T1000 (cell line): ENCODE data around the gene ATXN3.
A peak's percentile ranks its signal among the peaks of the same experiment; 100 is the strongest.
"Not testable (repeated sequence)": the region's sequence is repeated elsewhere in the genome, so short reads cannot be mapped to it uniquely, and the experiment has no call there.

Experiments used
- DNase-seq: peaks from one replicate; lab custom pipeline; 2025; ENCODE audit warnings: mixed read lengths; lab: John Stamatoyannopoulos, UW

ATXN3 gene

DNA sequence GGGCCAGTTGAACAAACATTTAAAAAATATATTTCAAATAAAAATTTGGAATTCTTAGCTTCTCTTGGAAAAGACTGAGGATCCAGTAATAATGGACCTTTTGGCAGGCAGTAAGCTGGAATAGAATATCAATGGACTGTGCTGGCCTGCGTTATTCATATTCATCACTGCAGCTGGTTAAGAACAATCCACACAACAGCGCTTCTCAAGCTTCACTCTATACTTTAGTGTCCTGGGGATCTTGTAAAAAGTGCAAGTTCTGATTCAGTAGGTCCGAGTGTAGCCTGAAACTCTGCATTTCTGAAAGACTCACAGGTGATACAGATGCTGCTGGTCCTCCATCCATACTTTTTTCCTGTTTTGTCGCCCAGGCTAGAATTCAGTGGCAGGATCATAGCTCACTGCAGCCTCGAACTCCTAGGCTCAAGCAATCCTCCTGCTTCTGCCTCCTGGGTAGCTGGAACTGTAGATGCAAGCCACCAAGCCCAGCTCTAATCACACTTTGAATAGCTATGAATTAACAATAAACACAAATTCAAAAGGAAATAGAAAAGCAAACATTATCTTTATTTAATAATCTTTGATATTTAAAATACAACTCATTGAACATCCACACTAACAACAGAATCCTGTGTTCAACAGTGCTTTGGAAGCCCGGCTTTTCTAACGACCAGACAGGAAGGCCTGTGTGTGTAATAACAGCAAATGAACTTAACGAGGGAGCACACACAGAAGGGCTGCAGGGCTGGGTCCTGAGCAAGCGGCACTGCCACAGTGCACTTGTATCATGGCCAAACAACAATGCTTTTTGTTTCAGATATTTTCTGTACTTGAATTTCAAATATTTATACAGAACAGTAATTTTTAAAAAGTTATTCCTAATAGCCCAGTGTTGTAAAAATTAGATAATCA lies 48.1 kb downstream of the ATXN3 start:
- DNase-seq: no peak

DNA sequence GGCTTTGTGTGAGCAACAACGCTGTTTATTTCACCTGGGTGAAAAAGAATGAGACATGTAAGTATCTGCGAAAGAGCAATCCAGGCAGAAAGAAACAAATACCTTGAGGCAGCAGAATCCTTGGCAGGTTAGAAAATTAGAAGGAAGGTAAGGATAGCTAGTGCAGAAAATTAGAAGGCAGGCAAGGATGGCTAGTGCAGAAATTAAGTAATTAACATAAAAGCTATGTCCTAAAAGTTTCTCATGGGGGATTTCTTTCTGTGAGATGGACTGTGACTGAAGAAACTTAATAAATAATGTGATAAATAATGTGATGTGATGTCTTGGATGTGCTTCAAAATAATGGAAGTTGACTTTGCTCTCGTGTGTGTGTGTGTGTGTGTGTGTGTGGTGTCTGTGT lies 56.6 kb downstream of the ATXN3 start:
- DNase-seq: no peak

- not testable (repeated sequence) for DNase-seq
These were observed 57.2 kb downstream of the ATXN3 start for GRCh38 chr14:92049221-92049620.

DNA sequence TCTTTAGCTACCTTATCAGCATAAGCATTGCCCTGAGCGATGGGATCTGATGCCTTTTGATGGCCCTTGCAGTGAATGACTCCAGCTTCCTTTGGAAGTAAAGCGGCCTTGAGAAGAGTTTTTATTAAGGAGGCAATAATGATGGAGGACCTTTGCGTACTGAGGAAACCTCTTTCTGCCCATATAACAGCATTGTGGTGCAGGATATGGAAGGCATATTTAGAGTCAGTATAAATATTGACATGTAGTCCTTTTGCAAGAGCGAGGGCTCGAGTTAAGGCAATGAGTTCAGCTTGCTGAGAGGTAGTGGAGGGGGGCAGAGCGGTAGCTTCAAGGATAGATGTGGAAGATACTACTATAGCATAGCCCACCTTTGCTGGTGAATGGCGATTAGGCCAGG lies 60.5 kb downstream of the ATXN3 start:
- DNase-seq: not testable (repeated sequence)

DNA sequence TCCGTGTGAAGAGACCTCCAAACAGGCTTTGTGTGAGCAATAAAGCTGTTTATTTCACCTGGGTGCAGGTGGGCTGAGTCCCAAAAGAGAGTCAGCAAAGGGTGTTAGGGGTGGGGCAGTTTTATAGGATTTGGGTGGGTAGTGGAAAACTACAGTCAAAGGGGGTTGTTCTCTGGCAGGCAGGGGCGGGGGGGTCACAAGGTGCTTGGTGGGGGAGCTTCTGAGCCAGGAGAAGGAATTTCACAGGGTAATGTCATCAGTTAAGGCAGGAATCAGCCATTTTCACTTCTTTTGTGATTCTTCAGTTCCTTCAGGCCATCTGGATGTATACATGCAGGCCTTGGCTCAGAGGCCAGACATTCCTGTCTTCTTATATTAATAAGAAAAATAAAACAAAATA lies 64.6 kb downstream of the ATXN3 start:
- DNase-seq: not testable (repeated sequence)

DNA sequence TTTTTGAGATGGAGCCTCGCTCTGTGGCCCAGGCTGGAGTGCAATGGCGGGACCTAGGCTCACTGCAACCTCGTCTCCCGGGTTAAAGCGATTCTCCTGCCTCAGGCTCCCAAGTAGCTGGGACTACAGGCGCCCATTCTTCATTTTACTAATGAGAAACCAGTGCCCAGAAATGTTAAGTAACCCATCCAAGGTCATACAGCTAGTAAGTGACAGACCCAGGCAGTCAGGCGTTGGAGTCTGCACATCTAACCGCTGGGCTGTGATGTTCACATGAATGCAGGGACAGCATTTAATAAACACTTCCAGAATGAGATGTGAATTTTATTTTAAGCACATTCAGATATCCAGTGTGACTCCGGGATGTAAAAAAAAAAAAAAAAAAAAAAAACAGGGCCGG lies 65.2 kb downstream of the ATXN3 start:
- no peak for DNase-seq

DNA sequence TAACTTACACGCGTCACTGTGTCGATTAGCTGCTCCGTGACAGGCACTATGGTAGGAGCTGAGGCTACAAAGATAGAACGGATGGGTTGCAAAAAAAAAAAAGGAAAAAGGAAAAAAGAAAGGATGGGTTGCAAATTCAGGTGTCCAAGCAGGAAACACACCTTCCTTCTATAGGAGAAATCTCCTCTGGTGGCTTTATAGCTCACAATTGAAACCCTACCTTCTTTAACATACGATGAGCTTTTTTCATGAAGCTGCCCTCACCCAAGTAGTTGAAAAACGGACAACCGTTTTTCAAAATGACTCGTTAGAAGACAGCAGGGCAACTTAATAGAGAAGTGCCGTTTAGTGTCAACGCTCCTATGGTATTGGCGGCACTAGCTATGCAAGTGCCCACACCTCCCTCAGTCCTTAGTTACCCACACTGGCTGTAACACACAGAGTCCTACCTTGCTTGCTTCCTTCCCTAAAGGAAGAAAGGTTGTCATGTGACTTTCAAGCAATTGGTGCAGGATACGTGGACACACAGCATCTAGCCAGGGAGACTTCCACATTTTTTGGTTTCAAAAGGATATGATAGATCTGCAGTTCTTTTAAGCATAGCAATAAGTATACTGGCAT lies 65.8 kb downstream of the ATXN3 start:
- DNase-seq: no peak

DNA sequence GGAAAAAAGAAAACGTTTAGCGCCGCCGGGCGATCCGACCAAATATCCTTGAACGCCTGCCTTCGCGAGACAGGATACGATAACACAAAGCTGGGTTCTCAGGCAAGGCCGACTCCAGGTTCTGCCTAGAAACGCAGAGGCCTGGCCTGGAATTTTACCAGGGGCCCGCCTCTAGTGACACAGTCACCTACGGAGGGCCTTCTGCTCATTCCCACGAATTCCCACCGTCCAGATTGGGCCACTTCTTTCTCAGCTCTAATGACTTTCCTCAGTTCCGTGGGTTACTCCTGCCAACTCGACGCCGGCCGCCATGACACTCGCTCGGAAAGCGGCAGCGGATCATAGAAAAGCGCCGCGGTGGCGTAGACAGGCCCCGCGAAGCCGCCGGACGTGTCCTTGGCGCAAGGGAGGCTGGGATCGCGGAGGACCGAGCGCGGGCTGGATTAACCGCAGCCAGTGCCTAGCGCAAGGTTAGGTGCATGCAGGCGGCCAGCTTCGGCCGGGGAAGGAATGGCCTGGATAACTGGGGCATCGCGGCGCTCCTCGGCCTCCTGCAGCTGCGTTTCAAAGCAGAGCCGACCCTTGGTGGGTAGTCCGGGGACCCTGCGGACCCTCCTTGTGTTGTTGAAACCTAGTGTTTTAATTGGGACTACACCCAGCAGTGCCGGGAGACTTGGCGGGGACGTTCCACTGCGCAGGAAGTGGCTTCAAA lies 66.5 kb downstream of the ATXN3 start, which contains the start of gene TRIP11:
TRIP11 (minus strand) TSS at position 341 of the 712 bp plus-strand sequence. CDS start 374 bp downstream, outside the sequence.
- peak; percentile 77 for DNase-seq

DNA sequence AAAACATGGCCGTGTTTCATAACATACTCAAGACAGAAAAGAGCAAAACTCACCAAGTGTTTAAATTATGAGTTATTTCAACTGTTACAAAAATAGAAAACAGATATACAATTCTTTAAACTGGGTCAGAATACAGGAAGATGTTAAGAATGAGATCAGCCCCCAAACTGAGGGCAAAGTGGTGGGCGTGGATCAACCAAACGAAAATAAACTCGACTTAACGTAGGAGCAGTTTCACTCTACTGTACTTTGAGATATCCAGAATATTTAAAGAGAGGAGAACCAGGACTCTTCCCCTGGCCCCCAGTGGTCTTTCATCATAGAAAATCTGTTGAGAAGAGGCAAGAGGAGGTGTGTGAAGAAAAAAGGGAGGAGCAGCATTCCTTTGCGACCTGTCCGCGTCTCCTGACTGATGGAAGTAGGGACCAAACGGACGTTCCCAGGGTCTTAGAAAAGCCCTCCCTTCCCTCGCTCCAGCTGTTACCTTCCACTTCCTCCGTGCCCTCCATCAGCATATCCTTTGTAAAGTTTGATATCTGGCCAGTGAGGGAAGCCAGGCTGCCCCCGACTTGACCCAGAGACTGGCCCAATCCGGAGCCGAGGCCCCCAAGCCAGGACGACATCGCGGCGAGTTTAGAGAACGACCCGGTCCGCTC lies 67.2 kb downstream of the ATXN3 start:
- no peak for DNase-seq

- DNase-seq: no peak
These were observed 68.4 kb downstream of the ATXN3 start for GRCh38 chr14:92037989-92038388.

GRCh38 chr14:92035890-92036289 lies 70.5 kb downstream of the ATXN3 start:
- DNase-seq: no peak

DNA sequence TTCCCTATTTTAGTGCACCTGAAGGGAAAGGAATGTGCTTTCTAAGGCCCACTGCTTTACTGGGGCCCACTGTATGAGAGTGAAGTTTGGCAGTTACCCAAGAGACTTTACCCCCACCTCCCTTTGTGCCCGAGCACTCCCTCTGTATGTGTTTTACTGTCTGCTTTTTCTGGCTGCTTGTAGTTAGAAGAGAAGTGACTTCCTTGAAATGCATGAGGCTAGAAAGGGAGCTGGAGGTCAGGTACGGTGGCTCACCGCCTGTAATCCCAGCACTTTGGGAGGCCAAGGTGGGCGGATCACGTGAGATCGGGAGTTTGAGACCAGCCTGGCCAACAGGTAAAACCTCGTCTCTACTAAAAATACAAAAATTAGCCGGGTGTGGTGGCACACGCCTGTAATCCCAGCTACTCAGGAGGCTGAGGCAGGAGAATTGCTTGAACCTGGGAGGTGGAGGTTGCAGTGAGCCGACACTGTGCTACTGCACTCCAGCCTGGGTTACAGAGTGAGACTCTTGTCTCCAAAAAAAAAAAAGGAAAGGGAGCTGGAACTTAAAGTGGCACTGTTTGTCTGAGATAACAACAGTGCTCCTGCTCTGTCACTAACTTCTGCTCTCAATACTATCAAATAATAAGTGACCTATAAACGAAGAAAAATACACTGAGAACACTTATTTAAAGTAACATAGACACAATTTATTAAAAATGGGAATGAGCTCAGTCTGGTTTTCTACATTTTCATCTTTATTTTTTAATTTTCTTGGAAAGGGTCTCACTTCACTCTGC lies 72.3 kb downstream of the ATXN3 start:
- no peak for DNase-seq

DNA sequence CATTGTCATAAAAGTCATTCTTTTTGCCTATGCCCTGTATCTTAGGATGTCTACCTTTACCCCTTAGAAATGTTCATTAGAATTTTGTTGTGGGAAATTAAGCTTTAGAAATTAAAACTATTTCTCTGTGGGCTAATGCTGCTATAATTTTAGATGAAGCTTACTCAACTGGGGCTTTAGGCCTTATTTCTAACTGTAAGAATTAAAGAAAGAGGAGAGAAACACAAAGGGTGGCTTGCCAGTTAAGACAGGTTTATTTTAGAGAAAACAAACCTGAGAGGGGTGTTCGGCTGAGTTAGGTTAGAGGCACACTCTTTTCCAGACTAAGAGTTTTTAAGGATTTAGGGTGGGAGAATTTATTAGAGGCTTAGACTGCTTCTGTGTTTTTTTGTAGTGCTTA lies 72.9 kb downstream of the ATXN3 start:
- DNase-seq: no peak

- DNase-seq: no peak
These were observed 79.7 kb downstream of the ATXN3 start for GRCh38 chr14:92026548-92027190.

GRCh38 chr14:92022036-92022435 lies 84.3 kb downstream of the ATXN3 start:
- DNase-seq: no peak

GRCh38 chr14:92021523-92021922 lies 84.9 kb downstream of the ATXN3 start:
- no peak for DNase-seq

GRCh38 chr14:92014040-92014439 lies 92.3 kb downstream of the ATXN3 start:
- no peak for DNase-seq

- DNase-seq: no peak
These were observed 94.1 kb downstream of the ATXN3 start for GRCh38 chr14:92012121-92012748.

DNA sequence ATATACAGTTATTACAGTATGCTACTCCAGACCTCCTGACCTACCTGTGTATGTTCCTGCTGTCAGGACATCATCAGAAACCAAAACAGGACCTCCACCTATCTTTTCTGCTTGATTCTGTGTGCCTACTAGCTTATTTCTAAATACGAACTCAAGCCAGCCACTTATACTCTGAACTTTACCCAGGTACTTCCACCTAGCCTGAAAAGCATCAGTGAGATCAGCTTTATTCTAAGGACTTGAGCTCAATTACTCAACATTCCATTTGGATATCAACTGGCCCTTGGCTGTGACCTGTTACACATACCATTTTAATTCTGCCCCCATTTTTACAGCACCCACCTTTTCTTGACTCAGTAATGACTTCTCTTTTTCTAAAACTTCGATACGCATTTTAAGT lies 95.7 kb downstream of the ATXN3 start:
- DNase-seq: no peak

GRCh38 chr14:92009604-92010003 lies 96.8 kb downstream of the ATXN3 start:
- no peak for DNase-seq
